Measurements from ENCODE around the gene GLI3.

- TF ChIP-seq POLR2A (IDR thresholded peaks at IDR 0.05; ENCODE audit: low read depth, low read length) (no peak), POLR2AphosphoS5 (IDR thresholded peaks at IDR 0.05; ENCODE audit: low read depth, low read length) (no peak), TAF1 (IDR thresholded peaks at IDR 0.05; ENCODE audit: low read depth, low read length) (no peak), SPI1 (IDR thresholded peaks at IDR 0.05; ENCODE audit: low read depth, low read length) (no peak), POU2F2 (IDR thresholded peaks at IDR 0.05; ENCODE audit: low read depth, low read length) (no peak)
Measured at GRCh38 chr7:42154173-42154572, 82.8 kb downstream of the GLI3 start.
